ENCODE data around the gene ACTR2.

The ACTR2 gene

DNA sequence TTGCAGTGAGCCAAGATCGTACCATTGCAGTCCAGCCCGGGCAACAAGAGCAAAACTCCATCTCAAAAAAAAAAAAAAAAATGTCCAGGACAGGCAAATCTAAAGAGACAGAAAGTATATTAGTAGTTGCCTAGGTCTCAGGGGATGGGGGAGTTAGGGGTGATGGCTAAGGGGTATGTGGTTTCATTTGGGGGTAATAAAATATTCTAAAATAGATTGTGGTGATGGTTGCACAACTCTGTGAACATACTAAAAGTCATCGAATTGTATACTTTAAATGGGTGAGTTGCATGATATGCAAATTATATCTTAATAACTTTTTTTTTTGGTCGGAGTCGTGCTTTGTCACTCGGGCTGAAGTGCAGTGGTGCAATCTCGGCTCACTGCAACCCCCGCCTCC lies 34.2 kb upstream of the ACTR2 start:
- no peak for DNase-seq (ENCODE audit: low spot score)
- in situ Hi-C loops (cut with MboI; ENCODE audit: low pct_unique_long_range_greater_than_20kb, low sequenced_read_pairs, unreplicated experiment): no loop called here
- TF ChIP-seq CTCF (IDR thresholded peaks at IDR 0.05; ENCODE audit: extremely low read depth, insufficient read depth, missing control alignments): no peak

DNA sequence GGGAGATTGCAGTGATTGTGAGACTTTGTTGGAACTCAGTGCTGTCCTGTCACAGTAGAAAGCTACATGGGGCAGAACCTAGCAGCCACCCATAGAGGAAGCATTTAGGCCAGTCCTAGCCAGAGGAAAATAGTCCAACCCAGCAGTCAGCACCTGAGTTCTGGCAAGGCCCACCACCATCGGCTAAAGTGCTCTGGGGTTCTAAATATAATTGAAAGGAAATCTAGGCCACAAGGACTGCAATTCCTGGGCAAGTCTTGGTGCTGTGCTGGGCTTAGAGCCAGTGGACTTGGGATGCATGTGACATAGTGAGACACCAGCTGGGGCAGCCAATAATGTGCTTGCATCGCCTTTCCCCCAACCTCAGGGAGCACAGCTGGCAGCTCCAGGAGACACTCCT lies 28.9 kb upstream of the ACTR2 start:
- in situ Hi-C loops (cut with MboI; ENCODE audit: low pct_unique_long_range_greater_than_20kb, low sequenced_read_pairs, unreplicated experiment): no loop called here
- TF ChIP-seq CTCF (IDR thresholded peaks at IDR 0.05; ENCODE audit: extremely low read depth, insufficient read depth, missing control alignments): no peak
- DNase-seq (ENCODE audit: low spot score): no peak

- DNase-seq (ENCODE audit: low spot score): no peak
- in situ Hi-C loops (cut with MboI; ENCODE audit: low pct_unique_long_range_greater_than_20kb, low sequenced_read_pairs, unreplicated experiment): no loop called here
- TF ChIP-seq CTCF (IDR thresholded peaks at IDR 0.05; ENCODE audit: extremely low read depth, insufficient read depth, missing control alignments): no peak
These were observed 28.5 kb upstream of the ACTR2 start for GRCh38 chr2:65199166-65199565.

- in situ Hi-C loops (cut with MboI; ENCODE audit: low pct_unique_long_range_greater_than_20kb, low sequenced_read_pairs, unreplicated experiment): no loop called here
- no peak for DNase-seq (ENCODE audit: low spot score)
- no peak for TF ChIP-seq CTCF (IDR thresholded peaks at IDR 0.05; ENCODE audit: extremely low read depth, insufficient read depth, missing control alignments)
These were observed 27.7 kb upstream of the ACTR2 start for GRCh38 chr2:65199891-65200290.

- DNase-seq (ENCODE audit: low spot score): no peak
- no peak for TF ChIP-seq CTCF (IDR thresholded peaks at IDR 0.05; ENCODE audit: extremely low read depth, insufficient read depth, missing control alignments)
- in situ Hi-C loops (cut with MboI; ENCODE audit: low pct_unique_long_range_greater_than_20kb, low sequenced_read_pairs, unreplicated experiment): no loop called here
These were observed 23.0 kb upstream of the ACTR2 start for GRCh38 chr2:65204461-65205210.

DNA sequence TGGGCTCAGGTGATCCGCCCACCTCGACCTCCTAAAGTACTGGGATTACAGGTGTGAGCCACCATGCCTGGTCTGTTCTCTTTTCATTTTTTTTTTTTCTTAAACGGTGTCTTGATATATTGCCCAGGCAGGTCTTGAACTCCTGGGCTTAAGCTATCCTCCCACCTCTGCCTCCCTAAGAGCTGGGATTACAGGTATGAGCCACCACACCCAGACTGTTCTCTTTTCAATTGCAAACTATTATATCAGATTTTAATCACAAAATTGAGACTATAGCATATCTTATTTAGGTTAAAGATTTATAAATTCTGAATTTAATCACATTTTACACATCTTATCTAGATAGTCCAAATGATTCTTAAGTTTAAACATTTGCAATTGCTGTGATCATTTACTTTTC lies 15.5 kb upstream of the ACTR2 start:
- DNase-seq (ENCODE audit: low spot score): no peak
- no peak for TF ChIP-seq CTCF (IDR thresholded peaks at IDR 0.05; ENCODE audit: extremely low read depth, insufficient read depth, missing control alignments)
- in situ Hi-C loops (cut with MboI; ENCODE audit: low pct_unique_long_range_greater_than_20kb, low sequenced_read_pairs, unreplicated experiment): no loop called here
